H1 (cell line): ENCODE measurements around the gene UCKL1. TPM values are rescaled to one million over a fixed set of nuclear protein-coding genes. Genes with fewer than 3 reads are reported as not detected.

Experiments used
- JUND ChIP-seq: IDR thresholded peaks from 2 replicates; pipeline ENCODE4 v1.6.1; 2011; ENCODE audit warnings: mild to moderate bottlenecking, improper control_type of control experiment, low read length
- KDM1A ChIP-seq: fragments of 200-600, 300-600 bp; sonication (generic); IDR thresholded peaks from 2 replicates; pipeline ENCODE4 v1.7.1; 2016; ENCODE audit warnings: mild to moderate bottlenecking, low read length, borderline replicate concordance
- PHF8 ChIP-seq: fragments of 200-600 bp; sonication (generic); conservative IDR thresholded peaks from 2 replicates; pipeline ENCODE4 v1.7.1; 2012; ENCODE audit warnings: low read depth, mild to moderate bottlenecking, inconsistent platforms, low read length, moderate library complexity
- POLR2A ChIP-seq, 2 experiments: IDR thresholded peaks; 1 replicate in 1 of 2; 2 replicates in 1 of 2; pipeline ENCODE4 v1.6.1; 2011; ENCODE audit warnings: low read depth in 2 of 2, low read length in 2 of 2, mild to moderate bottlenecking in 2 of 2; ENCODE audit errors: control extremely low read depth in 1 of 2
- RFX5 ChIP-seq: IDR thresholded peaks from 2 replicates; pipeline ENCODE4 v1.6.1; 2011; ENCODE audit warnings: low read depth, low read length, improper control_type of control experiment, borderline replicate concordance
- SAP30 ChIP-seq: fragments of 300-600 bp; sonication (generic); IDR thresholded peaks from 2 replicates; pipeline ENCODE4 v1.7.1; 2012; ENCODE audit warnings: low read length, moderate library complexity, mild to moderate bottlenecking, inconsistent platforms; ENCODE audit not compliant: insufficient read depth, insufficient replicate concordance
- SP2 ChIP-seq: IDR thresholded peaks from 2 replicates; pipeline ENCODE4 v1.6.1; 2012; ENCODE audit warnings: mild to moderate bottlenecking, low read length, inconsistent platforms
- polyA plus RNA-seq, 7 experiments: library from polyadenylated mRNA; depleted of rRNA in 3 of 7; stranded (reverse) in 5 of 7; unstranded in 2 of 7; fragments of >200 nt in 5 of 7; fragments of 200-250 nt in 2 of 7; gene quantifications; 1 replicate in 5 of 7; 2 replicates in 1 of 7; 4 replicates in 1 of 7; pipeline versions ENCODE4 v1.2.1 to v1.2.3, GENCODE V29; 2011 to 2013; ENCODE audit warnings: missing spikeins in 2 of 7, mixed read lengths in 2 of 7
- total RNA-seq: library from RNA; stranded (reverse); fragmentation: NEBNext Ultra II Directional; extraction: Animal tissue kit (Norgen Biotek cat#: 25700); gene quantifications from 2 replicates; pipeline ENCODE4 v1.2.1, GENCODE V29; 2021
- TF ChIP-seq, protein P1 (sequence below): IDR thresholded peaks from 2 replicates; pipeline ENCODE4 v1.6.1; 2011; ENCODE audit warnings: low read length, improper control_type of control experiment

Gene UCKL1
- total and polyA plus RNA-seq, 2 of the 8 experiments (the other 6 are each of a cell fraction or from before 2014, with no cell fraction given): 36.5 to 91.2 TPM

DNA sequence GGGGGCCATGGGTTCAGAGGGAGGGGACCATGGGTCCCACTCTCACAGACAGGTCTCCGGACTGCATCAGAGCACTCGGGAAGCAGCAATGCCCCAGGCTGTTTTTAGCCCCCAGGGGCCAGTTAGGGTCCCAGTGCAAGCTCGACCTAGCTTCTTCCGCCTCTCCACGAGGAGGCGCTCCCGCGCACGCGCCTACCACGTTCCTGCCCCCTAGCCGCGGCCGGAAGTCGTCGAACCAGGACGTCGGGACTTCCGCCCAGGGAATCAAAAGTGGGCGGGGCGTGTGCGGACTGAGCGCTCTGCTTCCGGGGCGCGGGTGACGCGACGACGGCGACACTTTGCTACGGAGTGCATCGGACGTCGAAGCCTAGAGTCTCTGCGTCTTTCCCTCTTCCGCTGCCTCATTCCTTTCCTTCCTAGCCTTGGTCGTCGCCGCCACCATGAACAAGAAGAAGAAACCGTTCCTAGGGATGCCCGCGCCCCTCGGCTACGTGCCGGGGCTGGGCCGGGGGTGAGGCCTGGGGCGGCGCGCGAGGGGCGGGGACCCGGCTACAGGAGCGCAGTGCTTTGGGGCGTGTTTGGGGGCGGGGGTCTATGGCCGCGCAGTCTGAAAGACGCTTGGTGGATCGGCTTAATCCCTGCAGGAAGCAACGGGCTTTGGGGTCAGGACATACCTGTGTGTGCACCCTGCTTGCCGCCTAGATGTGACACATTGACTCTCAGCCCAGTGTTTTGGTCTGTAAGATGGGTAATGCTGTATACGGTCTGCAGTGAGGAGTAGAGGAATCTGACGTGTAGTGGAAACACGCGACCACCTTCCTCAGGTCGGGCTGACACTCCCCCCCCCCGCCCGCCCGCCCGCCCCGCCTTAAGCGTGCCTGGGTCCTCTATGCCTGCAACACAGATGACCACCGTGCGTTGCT, 24.9 kb upstream of the UCKL1 start, which contains the start of gene PRPF6 (continued):
- TF ChIP-seq KDM1A: no peak
- TF ChIP-seq SP2: no peak
- no peak for TF ChIP-seq JUND
- TF ChIP-seq SAP30: peak; percentile 62
- TF ChIP-seq PHF8: peak; percentile 94
- TF ChIP-seq, protein P1, sequence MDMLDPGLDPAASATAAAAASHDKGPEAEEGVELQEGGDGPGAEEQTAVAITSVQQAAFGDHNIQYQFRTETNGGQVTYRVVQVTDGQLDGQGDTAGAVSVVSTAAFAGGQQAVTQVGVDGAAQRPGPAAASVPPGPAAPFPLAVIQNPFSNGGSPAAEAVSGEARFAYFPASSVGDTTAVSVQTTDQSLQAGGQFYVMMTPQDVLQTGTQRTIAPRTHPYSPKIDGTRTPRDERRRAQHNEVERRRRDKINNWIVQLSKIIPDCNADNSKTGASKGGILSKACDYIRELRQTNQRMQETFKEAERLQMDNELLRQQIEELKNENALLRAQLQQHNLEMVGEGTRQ: no peak
- TF ChIP-seq POLR2A (IDR thresholded peaks at IDR 0.05; ENCODE audit: control extremely low read depth in 1 of 2, low read depth in 2 of 2, low read length in 2 of 2): peak in 1 of 2 experiments; percentile 87; a peak in 2 of 3 replicates
- no peak for TF ChIP-seq RFX5
